Limb (tissue), 2 donors: ENCODE data around the gene TTC39C.
"Not testable (repeated sequence)": the region's sequence is repeated elsewhere in the genome, so short reads cannot be mapped to it uniquely, and the experiment has no call there.

Experiments
- DNase-seq, 2 donors: peaks; one replicate each; pipeline ENCODE4 v3.0.0-alpha.2; 2016; ENCODE audit errors: extremely low spot score in 2 of 2

TTC39C gene

GRCh38 chr18:24016643-24017042, 2.1 kb downstream of the TTC39C start:
- no peak for DNase-seq

- DNase-seq = no peak
Measured at GRCh38 chr18:24018299-24018886, 3.8 kb downstream of the TTC39C start.

- no peak for DNase-seq
Measured at GRCh38 chr18:24019641-24020331, 5.2 kb downstream of the TTC39C start.

- no peak for DNase-seq
Measured at GRCh38 chr18:24021505-24021904, 7.0 kb downstream of the TTC39C start.

GRCh38 chr18:24022161-24022560, 7.6 kb downstream of the TTC39C start:
- no peak for DNase-seq

- DNase-seq = no peak
Measured at GRCh38 chr18:24023185-24023814, 8.7 kb downstream of the TTC39C start.

GRCh38 chr18:24024425-24024824, 9.9 kb downstream of the TTC39C start:
- no peak for DNase-seq

- DNase-seq = no peak
Measured at GRCh38 chr18:24026457-24026856, 11.9 kb downstream of the TTC39C start.

GRCh38 chr18:24027156-24027827, 12.7 kb downstream of the TTC39C start:
- DNase-seq = no peak

GRCh38 chr18:24028946-24029345, 14.4 kb downstream of the TTC39C start:
- DNase-seq = not testable (repeated sequence)

- no peak for DNase-seq
Measured at GRCh38 chr18:24031318-24031717, 16.8 kb downstream of the TTC39C start.

- DNase-seq = no peak
Measured at GRCh38 chr18:24031916-24032315, 17.4 kb downstream of the TTC39C start.

GRCh38 chr18:24033641-24034412, 19.3 kb downstream of the TTC39C start:
- DNase-seq = no peak

- no peak for DNase-seq
Measured at GRCh38 chr18:24035316-24035715, 20.8 kb downstream of the TTC39C start.

GRCh38 chr18:24039671-24040070, 25.1 kb downstream of the TTC39C start:
- no peak for DNase-seq

- no peak for DNase-seq
Measured at GRCh38 chr18:24041691-24042090, 27.1 kb downstream of the TTC39C start.

- no peak for DNase-seq
Measured at GRCh38 chr18:24043403-24043802, 28.8 kb downstream of the TTC39C start.

GRCh38 chr18:24048261-24048660, 33.7 kb downstream of the TTC39C start:
- DNase-seq = no peak

GRCh38 chr18:24049142-24049541, 34.6 kb downstream of the TTC39C start:
- no peak for DNase-seq

- no peak for DNase-seq
Measured at GRCh38 chr18:24051031-24051947, 36.7 kb downstream of the TTC39C start.

GRCh38 chr18:24052053-24052452, 37.5 kb downstream of the TTC39C start:
- DNase-seq = no peak
